Stimulated activated CD4-positive, alpha-beta T cell treated with anti-CD3 and anti-CD28 coated beads, Interleukin-1b, Interleukin-23, amount 100 ng/mL, for 48 hours (primary cell): ENCODE data around the gene C19orf12.
"Not testable (repeated sequence)": the region's sequence is repeated elsewhere in the genome, so short reads cannot be mapped to it uniquely, and the experiment has no call there.

Experiments
- DNase-seq: peaks from one replicate; pipeline ENCODE4 v3.0.0-alpha.2; 2020

The C19orf12 gene

GRCh38 chr19:29674374-29675119, 40.5 kb downstream of the C19orf12 start:
- DNase-seq, result no peak

GRCh38 chr19:29673451-29674371, 41.4 kb downstream of the C19orf12 start:
- no peak for DNase-seq

- peak; percentile 88 for DNase-seq
Measured at GRCh38 chr19:29672933-29673336, 42.1 kb downstream of the C19orf12 start.

- DNase-seq, result no peak
Measured at GRCh38 chr19:29672319-29672932, 42.6 kb downstream of the C19orf12 start.

GRCh38 chr19:29671393-29672160, 43.5 kb downstream of the C19orf12 start:
- peak; percentile 95 for DNase-seq

- not testable (repeated sequence) for DNase-seq
Measured at GRCh38 chr19:29671026-29671392, 44.1 kb downstream of the C19orf12 start.

- no peak for DNase-seq
Measured at GRCh38 chr19:29670255-29670654, 44.8 kb downstream of the C19orf12 start.

- no peak for DNase-seq
Measured at GRCh38 chr19:29668746-29669609, 46.1 kb downstream of the C19orf12 start.

- DNase-seq, result peak; percentile 61
Measured at GRCh38 chr19:29667901-29668341, 47.1 kb downstream of the C19orf12 start.

- DNase-seq, result no peak
Measured at GRCh38 chr19:29667387-29667783, 47.7 kb downstream of the C19orf12 start.

GRCh38 chr19:29666578-29667386, 48.3 kb downstream of the C19orf12 start:
- DNase-seq, result no peak

GRCh38 chr19:29665826-29666577, 49.1 kb downstream of the C19orf12 start:
- no peak for DNase-seq

- peak; percentile 81 for DNase-seq
Measured at GRCh38 chr19:29665215-29665825, 49.7 kb downstream of the C19orf12 start, which contains the start of gene PLEKHF1. Gene PLEKHF1 (plus strand): TSS chr19:29665461. CDS start chr19:29673840, 8,379 bp downstream.

- no peak for DNase-seq
Measured at GRCh38 chr19:29664753-29665214, 50.3 kb downstream of the C19orf12 start.

GRCh38 chr19:29663861-29664752, 51.0 kb downstream of the C19orf12 start:
- no peak for DNase-seq

GRCh38 chr19:29662604-29663404, 52.3 kb downstream of the C19orf12 start:
- peak; percentile 61 for DNase-seq

GRCh38 chr19:29662278-29662603, 52.8 kb downstream of the C19orf12 start:
- no peak for DNase-seq
